Measurements from ENCODE around the gene AXDND1. TPM values are rescaled to one million over a fixed set of nuclear protein-coding genes. Genes with fewer than 3 reads are reported as not detected.
"Not testable (repeated sequence)": the region's sequence is repeated elsewhere in the genome, so short reads cannot be mapped to it uniquely, and the experiment has no call there.

The AXDND1 gene
- total RNA-seq, 1 experiment from 2014 or later, result 1.8 TPM

DNA sequence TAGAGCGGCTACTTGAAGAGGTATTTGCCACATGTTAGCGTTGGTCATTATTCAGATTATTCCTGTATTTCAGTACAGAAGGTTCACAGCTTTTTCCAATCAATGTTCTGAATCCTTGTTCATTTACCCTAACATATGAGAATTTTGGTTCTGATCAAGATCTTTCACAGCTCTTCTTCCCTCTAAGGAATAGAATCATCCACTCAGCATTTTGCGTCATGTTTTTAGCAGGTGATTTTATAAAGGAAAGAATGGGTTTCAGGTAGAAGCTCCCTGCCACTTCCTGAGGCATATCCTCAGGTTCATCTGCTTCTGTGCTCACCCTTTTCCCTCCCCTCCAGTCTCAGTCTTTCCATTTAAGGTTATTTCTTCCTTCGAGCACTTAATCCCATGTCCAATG, 143.6 kb downstream of the AXDND1 start:
- H3K9me3 ChIP-seq (ENCODE audit: insufficient read depth, low read depth), result no peaks in the 10 kb centered on the region; the same call in 1 of the 2 replicates
- no peaks in the 10 kb centered on the region for H3K79me2 ChIP-seq (ENCODE audit: low read depth)
- no peak for DNase-seq
- H3K27ac ChIP-seq, result no peak overlapping the region
- H3K4me1 ChIP-seq (replicated peaks; ENCODE audit: insufficient read depth), result no peaks in the 10 kb centered on the region
- H2AFZ ChIP-seq, result no peak overlapping the region
- no peak overlapping the region for H3K4me2 ChIP-seq
- H3K36me3 ChIP-seq (ENCODE audit: low read depth), result no peaks in the 10 kb centered on the region
- no peaks in the 10 kb centered on the region for H4K20me1 ChIP-seq (ENCODE audit: insufficient read depth)
- no peak for TF ChIP-seq EZH2 (IDR thresholded peaks at IDR 0.05; ENCODE audit: low read depth)
- TF ChIP-seq, protein P1, sequence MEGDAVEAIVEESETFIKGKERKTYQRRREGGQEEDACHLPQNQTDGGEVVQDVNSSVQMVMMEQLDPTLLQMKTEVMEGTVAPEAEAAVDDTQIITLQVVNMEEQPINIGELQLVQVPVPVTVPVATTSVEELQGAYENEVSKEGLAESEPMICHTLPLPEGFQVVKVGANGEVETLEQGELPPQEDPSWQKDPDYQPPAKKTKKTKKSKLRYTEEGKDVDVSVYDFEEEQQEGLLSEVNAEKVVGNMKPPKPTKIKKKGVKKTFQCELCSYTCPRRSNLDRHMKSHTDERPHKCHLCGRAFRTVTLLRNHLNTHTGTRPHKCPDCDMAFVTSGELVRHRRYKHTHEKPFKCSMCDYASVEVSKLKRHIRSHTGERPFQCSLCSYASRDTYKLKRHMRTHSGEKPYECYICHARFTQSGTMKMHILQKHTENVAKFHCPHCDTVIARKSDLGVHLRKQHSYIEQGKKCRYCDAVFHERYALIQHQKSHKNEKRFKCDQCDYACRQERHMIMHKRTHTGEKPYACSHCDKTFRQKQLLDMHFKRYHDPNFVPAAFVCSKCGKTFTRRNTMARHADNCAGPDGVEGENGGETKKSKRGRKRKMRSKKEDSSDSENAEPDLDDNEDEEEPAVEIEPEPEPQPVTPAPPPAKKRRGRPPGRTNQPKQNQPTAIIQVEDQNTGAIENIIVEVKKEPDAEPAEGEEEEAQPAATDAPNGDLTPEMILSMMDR (conservative IDR thresholded peaks at IDR 0.05), result no peak
- CTCF ChIA-PET, result no interaction called here
- intact Hi-C loops (cut with micrococcal nuclease; ENCODE audit: unreplicated experiment), result no loop called here
- no TSS peak for BruUV-seq (replicated peaks)
- no peaks in the 10 kb centered on the region for H3F3A ChIP-seq (ENCODE audit: insufficient read depth, low read depth)
- POLR2A ChIA-PET (ENCODE audit: unreplicated experiment), result no interaction called here
- no peaks in the 10 kb centered on the region for H3K9me2 ChIP-seq (ENCODE audit: insufficient read depth)
- H3K27me3 ChIP-seq (ENCODE audit: insufficient read depth, low read depth), result no peaks in the 10 kb centered on the region
- no peak overlapping the region for H3K4me3 ChIP-seq

DNA sequence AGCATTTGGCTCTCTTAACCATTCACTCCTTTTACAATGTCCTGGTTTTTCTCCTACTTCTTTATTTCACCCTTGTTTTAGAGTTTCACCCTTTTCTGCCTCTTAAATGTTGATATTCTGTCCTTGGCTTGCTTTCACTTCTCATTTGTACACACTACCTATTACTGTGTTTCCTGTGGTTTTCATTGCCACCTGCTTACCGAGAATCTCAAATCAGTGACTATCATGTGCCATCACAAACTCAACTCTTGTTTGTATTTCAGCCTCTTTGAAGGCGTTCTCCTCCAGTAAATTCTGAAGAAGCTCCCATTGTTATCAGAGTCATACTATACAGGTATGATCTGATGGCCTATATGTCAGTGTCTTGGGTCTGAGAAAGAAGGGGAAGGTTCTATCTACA, 144.3 kb downstream of the AXDND1 start:
- no peak for TF ChIP-seq EZH2 (IDR thresholded peaks at IDR 0.05; ENCODE audit: low read depth)
- TF ChIP-seq, protein P1 (conservative IDR thresholded peaks at IDR 0.05), result no peak
- H3K4me3 ChIP-seq, result no peak overlapping the region
- no peaks in the 10 kb centered on the region for H4K20me1 ChIP-seq (ENCODE audit: insufficient read depth)
- DNase-seq, result no peak
- no peaks in the 10 kb centered on the region for H3K36me3 ChIP-seq (ENCODE audit: low read depth)
- no peak overlapping the region for H3K27ac ChIP-seq
- no peaks in the 10 kb centered on the region for H3K79me2 ChIP-seq (ENCODE audit: low read depth)
- H3K9me2 ChIP-seq (ENCODE audit: insufficient read depth), result no peaks in the 10 kb centered on the region
- no TSS peak for BruUV-seq (replicated peaks)
- no peak overlapping the region for H2AFZ ChIP-seq
- H3K9me3 ChIP-seq (ENCODE audit: insufficient read depth, low read depth), result no peaks in the 10 kb centered on the region; the same call in 1 of the 2 replicates
- H3F3A ChIP-seq (ENCODE audit: insufficient read depth, low read depth), result no peaks in the 10 kb centered on the region
- intact Hi-C loops (cut with micrococcal nuclease; ENCODE audit: unreplicated experiment), result no loop called here
- H3K4me1 ChIP-seq (replicated peaks; ENCODE audit: insufficient read depth), result no peaks in the 10 kb centered on the region
- no peaks in the 10 kb centered on the region for H3K27me3 ChIP-seq (ENCODE audit: insufficient read depth, low read depth)
- ChIA-PET POLR2A (ENCODE audit: unreplicated experiment) (no interaction called here), CTCF (no interaction called here)
- no peak overlapping the region for H3K4me2 ChIP-seq

DNA sequence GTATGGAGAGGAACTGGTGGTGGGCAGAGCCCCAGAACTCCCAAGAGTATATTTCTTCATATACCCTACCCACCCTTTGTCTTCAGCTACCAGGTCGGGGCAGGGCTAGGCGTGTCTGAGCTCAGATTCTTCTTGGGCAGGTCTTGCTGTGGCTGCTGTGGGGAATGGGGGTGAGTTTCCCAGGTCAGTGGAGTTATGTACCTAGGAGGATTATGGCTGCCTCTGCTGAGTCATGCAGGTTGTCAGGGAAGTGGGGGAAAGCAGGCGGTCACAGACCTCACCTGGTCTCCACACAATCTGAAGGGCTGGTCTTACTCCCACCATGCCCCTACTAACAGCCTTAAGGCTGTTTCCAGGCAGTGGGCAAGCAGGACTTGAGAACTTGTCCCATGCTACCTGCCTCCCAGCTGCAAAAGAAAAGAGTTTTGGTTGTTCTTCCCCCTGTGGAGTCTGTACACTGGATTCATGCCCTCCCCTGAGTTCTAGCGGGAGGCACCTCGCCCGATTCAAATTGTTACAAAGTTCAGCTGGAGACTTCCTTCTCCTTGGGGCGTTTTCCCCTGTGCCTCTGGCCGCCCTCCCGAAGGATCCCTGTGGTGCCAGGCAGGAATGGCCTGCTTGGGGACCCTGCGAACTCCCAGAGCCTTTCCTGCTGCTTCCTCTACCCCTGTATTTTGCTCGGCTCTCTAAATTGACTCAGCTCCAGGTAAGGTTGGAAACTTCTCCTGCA, 151.4 kb downstream of the AXDND1 start:
- H3K36me3 ChIP-seq (ENCODE audit: low read depth), result no peaks in the 10 kb centered on the region
- ChIA-PET POLR2A (ENCODE audit: unreplicated experiment) (interaction anchor here (0.6 kb wide), 1 partner anchor 152 kb away, joined by 7 read pairs; the partner anchor contains the start of gene AXDND1), CTCF (interaction anchor here (0.8 kb wide), 1 partner anchor 60 kb away, joined by 3 read pairs; no protein-coding TSS in a partner anchor)
- no peaks in the 10 kb centered on the region for H3K79me2 ChIP-seq (ENCODE audit: low read depth)
- no peaks in the 10 kb centered on the region for H3F3A ChIP-seq (ENCODE audit: insufficient read depth, low read depth)
- H3K27ac ChIP-seq, result no peak overlapping the region
- no peak overlapping the region for H3K4me3 ChIP-seq
- BruUV-seq (replicated peaks), result TSS peak; percentile 42
- peak overlapping the region; percentile 71 for H2AFZ ChIP-seq
- 0 out of 2 replicates have a peak, but pooled peaks cover 8% of the 10 kb centered on the region for H3K4me1 ChIP-seq (replicated peaks; ENCODE audit: insufficient read depth)
- no peak for TF ChIP-seq EZH2 (IDR thresholded peaks at IDR 0.05; ENCODE audit: low read depth)
- TF ChIP-seq, protein P1 (conservative IDR thresholded peaks at IDR 0.05), result no peak
- H3K27me3 ChIP-seq (ENCODE audit: insufficient read depth, low read depth), result no peaks in the 10 kb centered on the region
- H3K4me2 ChIP-seq, result peak overlapping the region; percentile 26
- H3K9me2 ChIP-seq (ENCODE audit: insufficient read depth), result no peaks in the 10 kb centered on the region
- H3K9me3 ChIP-seq (ENCODE audit: insufficient read depth, low read depth), result no peaks in the 10 kb centered on the region; the same call in 1 of the 2 replicates
- no peaks in the 10 kb centered on the region for H4K20me1 ChIP-seq (ENCODE audit: insufficient read depth)
- DNase-seq, result peak; percentile 34 to 50
- intact Hi-C loops (cut with micrococcal nuclease; ENCODE audit: unreplicated experiment), result no loop called here

DNA sequence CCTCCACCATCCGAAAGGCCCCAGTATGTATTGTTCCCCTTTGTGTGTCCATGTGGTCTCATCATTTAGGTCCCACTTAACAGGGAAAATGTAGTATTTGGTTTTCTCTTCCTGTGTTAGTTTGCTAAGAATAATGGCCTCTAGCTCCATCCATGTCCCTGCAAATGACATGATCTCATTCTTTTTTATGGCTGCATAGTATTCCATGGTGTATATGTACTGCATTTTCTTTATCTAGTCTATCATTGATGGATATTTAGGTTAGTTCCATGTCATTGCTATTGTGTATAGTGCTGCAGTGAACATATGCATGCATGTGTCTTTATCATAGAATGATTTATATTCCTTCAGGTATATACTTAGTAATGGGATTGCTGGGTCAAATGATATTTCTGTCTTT, 152.8 kb downstream of the AXDND1 start:
- H3K9me2 ChIP-seq (ENCODE audit: insufficient read depth); H3K36me3 ChIP-seq (ENCODE audit: low read depth); H3K4me2 ChIP-seq; H3F3A ChIP-seq (ENCODE audit: insufficient read depth, low read depth); H3K4me1 ChIP-seq (replicated peaks; ENCODE audit: insufficient read depth); H4K20me1 ChIP-seq (ENCODE audit: insufficient read depth); H3K27me3 ChIP-seq (ENCODE audit: insufficient read depth, low read depth); H2AFZ ChIP-seq; CTCF ChIA-PET; H3K27ac ChIP-seq; H3K79me2 ChIP-seq (ENCODE audit: low read depth); POLR2A ChIA-PET (ENCODE audit: unreplicated experiment); intact Hi-C loops (cut with micrococcal nuclease; ENCODE audit: unreplicated experiment); H3K4me3 ChIP-seq; H3K9me3 ChIP-seq (ENCODE audit: insufficient read depth, low read depth); DNase-seq: not testable (repeated sequence)
- TSS peak; percentile 19 for BruUV-seq (replicated peaks)

All from PC-9 (cell line).